Natural killer cell (primary cell): ENCODE data around the gene KLHL8. TPM values are rescaled to one million over a fixed set of nuclear protein-coding genes. Genes with fewer than 3 reads are reported as not detected.
A peak's percentile ranks its signal among the peaks of the same experiment; 100 is the strongest.

Source experiments
- ATAC-seq, 3 donors: fragments of 150-1000 bp in 2 of 3; fragments of 200-7000 bp in 1 of 3; cut with Tn5 transposase; 1 replicate in 1 of 3; 2 replicates in 2 of 3; pipeline ENCODE4 v1.10.0; 2021; ENCODE audit warnings: mild to moderate bottlenecking in 2 of 3, moderate library complexity in 2 of 3
- DNase-seq, 2 donors: peaks; one replicate each; pipeline versions ENCODE4 v3.0.0 to v3.0.0-alpha.2; 2013 to 2021; ENCODE audit warnings: mixed read lengths in 1 of 2
- H3K27ac ChIP-seq: one replicate; pipeline ENCODE4 v1.5.1; 2013; ENCODE audit warnings: mild to moderate bottlenecking, low read length
- H3K27me3 ChIP-seq: one replicate; pipeline ENCODE4 v1.6.1; 2013; ENCODE audit warnings: low read length; ENCODE audit not compliant: control insufficient read depth, insufficient read depth
- H3K36me3 ChIP-seq: one replicate; pipeline ENCODE4 v1.6.1; 2013; ENCODE audit warnings: low read length; ENCODE audit not compliant: control insufficient read depth, insufficient read depth
- H3K4me1 ChIP-seq: one replicate; pipeline ENCODE4 v1.6.1; 2013; ENCODE audit warnings: low read length; ENCODE audit not compliant: control insufficient read depth, insufficient read depth
- H3K4me3 ChIP-seq: one replicate; pipeline ENCODE4 v1.5.1; 2013; ENCODE audit warnings: low read length
- H3K9me3 ChIP-seq: one replicate; pipeline ENCODE4 v1.6.1; 2013; ENCODE audit warnings: low read length; ENCODE audit not compliant: control insufficient read depth, insufficient read depth
- H3K27ac Mint-ChIP-seq, 2 donors: one replicate each; pipeline ENCODE4 v1.8.0; 2022; ENCODE audit warnings: mild to moderate bottlenecking in 2 of 2, mixed read lengths in 2 of 2, moderate library complexity in 1 of 2
- H3K27me3 Mint-ChIP-seq, 2 donors: one replicate each; pipeline ENCODE4 v1.8.0; 2022; ENCODE audit warnings: low read depth in 2 of 2, mixed read lengths in 2 of 2
- H3K36me3 Mint-ChIP-seq: one replicate; pipeline ENCODE4 v1.8.0; 2022; ENCODE audit warnings: mixed read lengths
- H3K4me1 Mint-ChIP-seq, 2 donors: one replicate each; pipeline ENCODE4 v1.8.0; 2022; ENCODE audit warnings: mixed read lengths in 2 of 2
- H3K4me3 Mint-ChIP-seq: one replicate; pipeline ENCODE4 v1.8.0; 2022; ENCODE audit warnings: mild to moderate bottlenecking, moderate library complexity, mixed read lengths
- H3K9me3 Mint-ChIP-seq, 2 donors: one replicate each; pipeline ENCODE4 v1.8.0; 2022; ENCODE audit warnings: mixed read lengths in 2 of 2
- WGBS: methylation state at CpG from one replicate; pipeline ENCODE4 v1.1.7; 2013; ENCODE audit warnings: missing lambda C conversion rate; ENCODE audit not compliant: insufficient coverage; 5-methylcytosine and 5-hydroxymethylcytosine counted together
- intact Hi-C: fragments of 100-400 bp; cut with micrococcal nuclease; formaldehyde crosslinking; loops from one replicate; pipeline ENCODE4 v1.14.2; 2022
- total RNA-seq, 4 donors: library from RNA; stranded (reverse); fragments of 120-200 nt in 1 of 4; gene quantifications; one replicate each; pipeline versions ENCODE4 v1.2.3 to v1.2.4, GENCODE V29; 2013 to 2022
- TF ChIP-seq, protein P1 (sequence below): fragments of 200-600 bp; IDR thresholded peaks from one replicate; pipeline ENCODE4 v1.8.0; 2022; ENCODE audit warnings: antibody characterized with exemption

KLHL8 gene
- total RNA-seq, 3 donors from 2014 or later (not counting 1 experiment from before 2014, with no cell fraction given): 8.3 to 11.2 (median 9.1) TPM

DNA sequence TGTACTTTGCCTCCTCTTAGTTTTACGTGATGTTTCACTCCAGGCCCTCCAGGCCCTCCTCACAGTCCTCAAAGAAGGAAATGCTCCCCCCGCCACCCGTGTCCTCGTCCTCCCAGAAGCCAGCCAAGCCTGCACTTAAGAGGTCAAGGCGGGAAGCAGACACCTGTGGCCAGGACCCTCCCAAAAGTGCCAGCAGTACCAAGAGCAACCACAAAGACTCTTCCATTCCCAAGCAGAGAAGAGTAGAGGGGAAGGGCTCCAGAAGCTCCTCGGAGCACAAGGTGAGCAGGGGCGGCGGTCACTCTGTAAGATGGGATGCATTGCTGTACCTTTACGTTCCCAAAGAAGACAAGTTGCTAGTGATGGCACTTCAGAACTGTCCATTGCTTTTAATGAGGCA is 94.4 kb downstream of the KLHL8 start:
- Histone ChIP-seq H3K36me3 (peaks cover 66% of the 10 kb centered on the region), H3K4me3 (no peak overlapping the region), H3K27ac (no peak overlapping the region), H3K9me3 (no peaks in the 10 kb centered on the region), H3K27me3 (no peaks in the 10 kb centered on the region), H3K4me1 (no peaks in the 10 kb centered on the region)
- TF ChIP-seq, protein P1, sequence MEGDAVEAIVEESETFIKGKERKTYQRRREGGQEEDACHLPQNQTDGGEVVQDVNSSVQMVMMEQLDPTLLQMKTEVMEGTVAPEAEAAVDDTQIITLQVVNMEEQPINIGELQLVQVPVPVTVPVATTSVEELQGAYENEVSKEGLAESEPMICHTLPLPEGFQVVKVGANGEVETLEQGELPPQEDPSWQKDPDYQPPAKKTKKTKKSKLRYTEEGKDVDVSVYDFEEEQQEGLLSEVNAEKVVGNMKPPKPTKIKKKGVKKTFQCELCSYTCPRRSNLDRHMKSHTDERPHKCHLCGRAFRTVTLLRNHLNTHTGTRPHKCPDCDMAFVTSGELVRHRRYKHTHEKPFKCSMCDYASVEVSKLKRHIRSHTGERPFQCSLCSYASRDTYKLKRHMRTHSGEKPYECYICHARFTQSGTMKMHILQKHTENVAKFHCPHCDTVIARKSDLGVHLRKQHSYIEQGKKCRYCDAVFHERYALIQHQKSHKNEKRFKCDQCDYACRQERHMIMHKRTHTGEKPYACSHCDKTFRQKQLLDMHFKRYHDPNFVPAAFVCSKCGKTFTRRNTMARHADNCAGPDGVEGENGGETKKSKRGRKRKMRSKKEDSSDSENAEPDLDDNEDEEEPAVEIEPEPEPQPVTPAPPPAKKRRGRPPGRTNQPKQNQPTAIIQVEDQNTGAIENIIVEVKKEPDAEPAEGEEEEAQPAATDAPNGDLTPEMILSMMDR: no peak
- ATAC-seq (no peak), DNase-seq (no peak)
- Mint-ChIP-seq H3K9me3 (no peaks in the 10 kb centered on the region), H3K27me3 (no peaks in the 10 kb centered on the region), H3K27ac (peak overlapping the region in 1 of 2 donors; percentile 20), H3K4me1 (peaks cover 14% of the 10 kb centered on the region in 2 donors), H3K36me3 (peaks cover 23% of the 10 kb centered on the region), H3K4me3 (no peak overlapping the region)
- whole genome bisulfite sequencing: 98% methylated on average over 9 of the region's 9 CpGs
- intact Hi-C loops: no loop called here

DNA sequence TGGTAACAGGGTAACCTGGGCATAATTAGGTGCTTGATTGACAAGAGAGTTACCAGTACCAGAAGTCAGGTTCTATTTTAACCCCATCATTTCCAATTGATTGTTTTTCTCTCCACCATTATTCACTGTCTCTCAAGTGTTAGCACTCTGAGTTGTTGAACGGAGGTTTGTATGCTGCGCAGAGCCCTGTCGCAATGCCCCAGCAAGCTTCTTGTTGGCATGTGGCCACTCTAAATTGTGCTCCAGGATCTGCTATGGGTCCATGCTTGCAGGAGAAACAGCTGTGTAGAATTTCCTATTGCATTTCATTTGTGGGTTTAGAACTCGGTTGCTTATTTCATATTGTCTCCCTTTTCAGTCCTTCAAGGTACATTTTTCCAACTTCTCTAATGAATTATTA is 98.2 kb downstream of the KLHL8 start:
- Mint-ChIP-seq H3K36me3 (peaks cover 15% of the 10 kb centered on the region), H3K9me3 (no peaks in the 10 kb centered on the region), H3K4me3 (no peak overlapping the region), H3K27me3 (no peaks in the 10 kb centered on the region), H3K27ac (peak overlapping the region; percentile 53 to 59), H3K4me1 (peaks cover 24 to 26% of the 10 kb centered on the region in 2 donors)
- ATAC-seq: no peak
- intact Hi-C loops: no loop called here
- H3K4me3 ChIP-seq: no peak overlapping the region
- no peaks in the 10 kb centered on the region for H3K4me1 ChIP-seq
- TF ChIP-seq, protein P1: no peak
- H3K9me3 ChIP-seq: no peaks in the 10 kb centered on the region
- no peak for DNase-seq
- WGBS: 100% methylated on average over 3 of the region's 4 CpGs
- no peak overlapping the region for H3K27ac ChIP-seq
- H3K27me3 ChIP-seq: no peaks in the 10 kb centered on the region
- H3K36me3 ChIP-seq: peaks cover 46% of the 10 kb centered on the region

DNA sequence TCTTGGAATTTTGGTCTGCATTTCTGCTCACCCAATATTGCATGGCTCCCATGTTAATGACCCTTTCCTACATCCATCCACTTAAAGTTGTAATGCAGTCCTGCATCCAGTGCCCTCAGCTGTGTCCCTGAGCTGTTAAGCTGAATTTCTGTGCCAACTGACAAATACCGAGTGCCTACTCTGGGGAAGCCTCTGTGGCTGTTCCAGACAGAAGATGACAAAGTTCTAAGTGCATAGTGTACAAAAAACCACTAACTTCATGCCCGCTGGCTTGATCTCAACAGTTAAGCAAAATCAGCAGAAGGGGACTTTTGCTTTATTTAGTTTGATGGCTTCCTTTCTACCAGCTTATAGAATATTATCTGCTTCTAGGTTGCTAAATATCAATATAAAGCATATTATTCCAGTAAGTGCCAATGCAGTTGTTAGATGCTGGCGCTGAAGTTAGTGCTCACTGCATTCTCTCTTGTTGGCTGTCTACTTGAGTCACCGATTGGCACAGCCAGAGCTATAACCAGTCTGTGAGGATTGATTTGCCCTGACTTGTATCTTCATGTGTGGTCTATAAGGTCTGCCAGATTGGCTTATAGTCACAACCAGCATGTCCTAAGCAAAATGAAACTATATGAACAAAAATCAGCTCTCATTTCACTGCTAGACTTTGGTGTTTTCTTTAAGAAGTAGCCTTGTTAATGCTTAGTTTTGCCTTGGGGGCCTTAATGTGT is 98.9 kb downstream of the KLHL8 start:
- Mint-ChIP-seq H3K36me3 (peaks cover 16% of the 10 kb centered on the region), H3K27me3 (no peaks in the 10 kb centered on the region), H3K27ac (peak overlapping the region; percentile 53 to 59), H3K9me3 (no peaks in the 10 kb centered on the region), H3K4me3 (no peak overlapping the region), H3K4me1 (peaks cover 24 to 26% of the 10 kb centered on the region in 2 donors)
- intact Hi-C loops: no loop called here
- 77% methylated on average over 4 of the region's 4 CpGs for WGBS
- DNase-seq: no peak
- Histone ChIP-seq H3K27ac (no peak overlapping the region), H3K4me1 (no peaks in the 10 kb centered on the region), H3K36me3 (peaks cover 47% of the 10 kb centered on the region), H3K4me3 (no peak overlapping the region), H3K9me3 (no peaks in the 10 kb centered on the region), H3K27me3 (no peaks in the 10 kb centered on the region)
- TF ChIP-seq, protein P1: no peak
- ATAC-seq: no peak
